Liver (tissue), 9 donors: ENCODE measurements around the gene AHR. TPM values are rescaled to one million over a fixed set of nuclear protein-coding genes. Genes with fewer than 3 reads are reported as not detected.

ENCODE experiments used
- DNase-seq: peaks from one replicate; pipeline ENCODE4 v3.0.0-alpha.2; 2017; ENCODE audit warnings: low spot score
- H3K27ac ChIP-seq, 2 donors: one replicate each; pipeline ENCODE4 v1.7.0; 2013; ENCODE audit warnings: inconsistent platforms in 2 of 2, low read length in 2 of 2, control low read depth in 1 of 2, low read depth in 1 of 2, mild to moderate bottlenecking in 1 of 2
- H3K27me3 ChIP-seq, 4 donors: one replicate each; pipeline versions ENCODE4 v1.6.1 to v1.7.0; 2013; ENCODE audit warnings: low read length in 3 of 4, inconsistent platforms in 1 of 4, mild to moderate bottlenecking in 1 of 4, moderate library complexity in 1 of 4; ENCODE audit not compliant: control insufficient read depth in 4 of 4, insufficient read depth in 4 of 4
- H3K36me3 ChIP-seq, 4 donors: one replicate each; pipeline versions ENCODE4 v1.6.1 to v1.7.0; 2013; ENCODE audit warnings: low read length in 3 of 4, mild to moderate bottlenecking in 3 of 4, low read depth in 1 of 4, moderate library complexity in 1 of 4; ENCODE audit not compliant: control insufficient read depth in 4 of 4, insufficient read depth in 3 of 4
- H3K4me1 ChIP-seq, 4 donors: one replicate each; pipeline versions ENCODE4 v1.6.1 to v1.7.0; 2013; ENCODE audit warnings: low read length in 3 of 4, mild to moderate bottlenecking in 3 of 4, moderate library complexity in 1 of 4; ENCODE audit not compliant: control insufficient read depth in 4 of 4, insufficient read depth in 4 of 4
- H3K4me3 ChIP-seq, 3 donors: one replicate each; pipeline versions ENCODE4 v1.6.1 to v1.7.0; 2013; ENCODE audit warnings: low read length in 3 of 3, control low read depth in 1 of 3, low read depth in 1 of 3, mild to moderate bottlenecking in 1 of 3
- H3K9ac ChIP-seq, 2 donors: one replicate each; pipeline ENCODE4 v1.7.0; 2013; ENCODE audit warnings: low read length in 2 of 2, mild to moderate bottlenecking in 2 of 2, moderate library complexity in 2 of 2, control low read depth in 1 of 2, low read depth in 1 of 2
- H3K9me3 ChIP-seq, 4 donors: one replicate each; pipeline versions ENCODE4 v1.6.1 to v1.7.0; 2013; ENCODE audit warnings: low read length in 3 of 4; ENCODE audit not compliant: control insufficient read depth in 4 of 4
- ATF3 ChIP-seq: IDR thresholded peaks from 2 replicates; pipeline ENCODE4 v1.6.1; 2016; ENCODE audit warnings: antibody characterized with exemption
- CTCF ChIP-seq: fragments of 150-350 bp; IDR thresholded peaks from 2 replicates; pipeline ENCODE4 v1.5.1; 2017; ENCODE audit warnings: improper control_type of control experiment, low read depth, low read length; ENCODE audit not compliant: missing input control
- EGR1 ChIP-seq, 2 donors: IDR thresholded peaks; 2 replicates each; pipeline ENCODE4 v1.6.1; 2016 to 2018; ENCODE audit warnings: antibody characterized with exemption in 2 of 2, low read depth in 2 of 2
- FOXA1 ChIP-seq: IDR thresholded peaks from 2 replicates; pipeline ENCODE4 v1.6.1; 2016; ENCODE audit warnings: antibody characterized with exemption
- FOXA2 ChIP-seq: IDR thresholded peaks from 2 replicates; pipeline ENCODE4 v1.6.1; 2016; ENCODE audit warnings: antibody characterized with exemption
- GABPA ChIP-seq, 2 donors: IDR thresholded peaks in 1 of 2; conservative IDR thresholded peaks in 1 of 2; 2 replicates each; pipeline ENCODE4 v1.6.1; 2016; ENCODE audit warnings: antibody characterized with exemption in 2 of 2, mild to moderate bottlenecking in 1 of 2, moderate library complexity in 1 of 2
- HNF4A ChIP-seq, 2 donors: conservative IDR thresholded peaks; 2 replicates each; pipeline ENCODE4 v1.6.1; 2016; ENCODE audit warnings: antibody characterized with exemption in 2 of 2, mild to moderate bottlenecking in 2 of 2
- HNF4G ChIP-seq: IDR thresholded peaks from 2 replicates; pipeline ENCODE4 v1.6.1; 2016; ENCODE audit warnings: antibody characterized with exemption
- JUND ChIP-seq, 2 donors: IDR thresholded peaks; 2 replicates each; pipeline ENCODE4 v1.6.1; 2016; ENCODE audit warnings: antibody characterized with exemption in 2 of 2
- MAX ChIP-seq: IDR thresholded peaks from 2 replicates; pipeline ENCODE4 v1.6.1; 2016; ENCODE audit warnings: antibody characterized with exemption
- NR2F2 ChIP-seq: IDR thresholded peaks from 2 replicates; pipeline ENCODE4 v1.6.1; 2016; ENCODE audit warnings: antibody characterized with exemption
- RAD21 ChIP-seq, 2 donors: IDR thresholded peaks; 2 replicates each; pipeline ENCODE4 v1.6.1; 2016; ENCODE audit warnings: antibody characterized with exemption in 2 of 2, mild to moderate bottlenecking in 2 of 2
- REST ChIP-seq: IDR thresholded peaks from 2 replicates; pipeline ENCODE4 v1.6.1; 2016; ENCODE audit warnings: antibody characterized with exemption, mild to moderate bottlenecking
- RXRA ChIP-seq, 2 donors: IDR thresholded peaks; 2 replicates each; pipeline ENCODE4 v1.6.1; 2017 to 2018; ENCODE audit warnings: antibody characterized with exemption in 2 of 2, mild to moderate bottlenecking in 1 of 2
- SP1 ChIP-seq: IDR thresholded peaks from 2 replicates; pipeline ENCODE4 v1.6.1; 2018; ENCODE audit warnings: antibody characterized with exemption, mild to moderate bottlenecking
- TAF1 ChIP-seq: conservative IDR thresholded peaks from 2 replicates; pipeline ENCODE4 v1.6.1; 2016; ENCODE audit warnings: antibody characterized with exemption, mild to moderate bottlenecking
- YY1 ChIP-seq: IDR thresholded peaks from 2 replicates; pipeline ENCODE4 v1.6.1; 2016; ENCODE audit warnings: antibody characterized with exemption, mild to moderate bottlenecking
- ZBTB33 ChIP-seq: IDR thresholded peaks from 2 replicates; pipeline ENCODE4 v1.6.1; 2016; ENCODE audit warnings: antibody characterized with exemption
- WGBS: extraction: QIAGEN DNeasy Blood & Tissue Kit; methylation state at CpG from one replicate; pipeline ENCODE4 v1.1.7; 2013; 5-methylcytosine and 5-hydroxymethylcytosine counted together
- polyA plus RNA-seq, 2 donors: library from polyadenylated mRNA; stranded (reverse) in 1 of 2; unstranded in 1 of 2; fragments of 200-250 nt in 1 of 2; fragments of >200 nt in 1 of 2; fragmentation: Nextera tagmentation in 1 of 2; extraction: Ambion mirVana in 1 of 2; gene quantifications; one replicate each; pipeline versions ENCODE4 v1.2.1 to v1.2.3, GENCODE V29; 2013 to 2015
- total RNA-seq, 2 donors: library from RNA; depleted of rRNA; stranded (reverse); fragments of >200 nt; gene quantifications; one replicate each; pipeline ENCODE4 v1.2.3, GENCODE V29; 2014
- donor health status: healthy.
- donor health status: healthy.
- donor health status: healthy.
- donor health status: healthy.
- donor health status: healthy.

Gene AHR
- total RNA-seq, result 10 to 100 TPM; 29.7 to 61.2 TPM
- 10 to 100 TPM in 1 of 2 donors, 1 to 10 TPM in 1; 9.9 to 10.4 TPM for polyA plus RNA-seq

GRCh38 chr7:17298102-17298839 lies at the start of gene AHR:
AHR (plus strand) TSS chr7:17298652; CDS start chr7:17299265, 613 bp downstream.
- Histone ChIP-seq H3K27me3 (no peaks in the 10 kb centered on the region), H3K36me3 (no peaks in the 10 kb centered on the region), H3K4me1 (peaks cover 0 to 13% (median 3%) of the 10 kb centered on the region in 4 donors), H3K4me3 (peak within 1 kb of the TSS; percentile 87 to 96 (median 94)), H3K27ac (peak within 1 kb of the TSS; percentile 95 to 97), H3K9ac (peak within 1 kb of the TSS; percentile 85 to 89), H3K9me3 (no peaks in the 10 kb centered on the region)
- 3% methylated on average over 46 of the region's 46 CpGs for WGBS
- no peak for TF ChIP-seq GABPA (IDR thresholded peaks at IDR 0.05 in 1 of 2, conservative IDR thresholded peaks at IDR 0.05 in 1 of 2)
- no peak for TF ChIP-seq FOXA2
- TF ChIP-seq FOXA1, result no peak
- no peak for TF ChIP-seq NR2F2
- TF ChIP-seq REST, result peak; percentile 58
- peak; percentile 57 for TF ChIP-seq MAX
- no peak for TF ChIP-seq ATF3
- TF ChIP-seq TAF1, result peak; percentile 56
- peak; percentile 96 for TF ChIP-seq YY1
- peak; percentile 10 to 28 for TF ChIP-seq HNF4A (conservative IDR thresholded peaks at IDR 0.05)
- peak in 1 of 2 donors; percentile 29 for TF ChIP-seq RXRA (IDR thresholded peaks at IDR 0.05)
- TF ChIP-seq RAD21 (IDR thresholded peaks at IDR 0.05), result peak in 1 of 2 donors; percentile 34
- peak; percentile 50 for TF ChIP-seq ZBTB33
- no peak for TF ChIP-seq JUND (IDR thresholded peaks at IDR 0.05)
- no peak for TF ChIP-seq CTCF
- TF ChIP-seq SP1, result peak; percentile 23
- no peak for TF ChIP-seq EGR1 (IDR thresholded peaks at IDR 0.05; ENCODE audit: low read depth in 2 of 2)
- no peak for TF ChIP-seq HNF4G
- peak; percentile 84 for DNase-seq
